Measurements from ENCODE around the gene ACOXL.

DNA sequence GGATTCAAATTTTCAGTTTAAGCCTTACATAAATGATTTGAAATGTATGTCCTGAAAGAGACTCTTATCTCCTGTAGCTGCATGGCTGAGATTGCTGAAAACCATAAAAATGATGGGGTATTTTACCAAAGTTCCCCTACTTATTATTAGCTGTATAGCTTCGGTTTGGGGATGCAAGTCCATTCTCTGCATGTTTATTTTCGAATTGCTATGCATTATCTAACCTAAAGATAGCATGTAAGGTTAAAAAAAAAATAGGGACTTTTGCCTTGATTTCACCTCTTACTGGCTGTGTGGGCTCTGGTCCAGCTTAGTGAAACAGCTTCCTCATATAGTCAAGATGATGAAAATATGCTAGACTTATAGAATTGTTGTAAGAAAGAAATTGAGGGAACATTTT, 14.0 kb upstream of the ACOXL start:
- TF ChIP-seq, protein P1, sequence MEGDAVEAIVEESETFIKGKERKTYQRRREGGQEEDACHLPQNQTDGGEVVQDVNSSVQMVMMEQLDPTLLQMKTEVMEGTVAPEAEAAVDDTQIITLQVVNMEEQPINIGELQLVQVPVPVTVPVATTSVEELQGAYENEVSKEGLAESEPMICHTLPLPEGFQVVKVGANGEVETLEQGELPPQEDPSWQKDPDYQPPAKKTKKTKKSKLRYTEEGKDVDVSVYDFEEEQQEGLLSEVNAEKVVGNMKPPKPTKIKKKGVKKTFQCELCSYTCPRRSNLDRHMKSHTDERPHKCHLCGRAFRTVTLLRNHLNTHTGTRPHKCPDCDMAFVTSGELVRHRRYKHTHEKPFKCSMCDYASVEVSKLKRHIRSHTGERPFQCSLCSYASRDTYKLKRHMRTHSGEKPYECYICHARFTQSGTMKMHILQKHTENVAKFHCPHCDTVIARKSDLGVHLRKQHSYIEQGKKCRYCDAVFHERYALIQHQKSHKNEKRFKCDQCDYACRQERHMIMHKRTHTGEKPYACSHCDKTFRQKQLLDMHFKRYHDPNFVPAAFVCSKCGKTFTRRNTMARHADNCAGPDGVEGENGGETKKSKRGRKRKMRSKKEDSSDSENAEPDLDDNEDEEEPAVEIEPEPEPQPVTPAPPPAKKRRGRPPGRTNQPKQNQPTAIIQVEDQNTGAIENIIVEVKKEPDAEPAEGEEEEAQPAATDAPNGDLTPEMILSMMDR (IDR thresholded peaks at IDR 0.05; ENCODE audit: low read depth, low read length, poor library complexity, severe bottlenecking): no peak
- no peak for TF ChIP-seq EZH2phosphoT487 (IDR thresholded peaks at IDR 0.05; ENCODE audit: borderline replicate concordance, low read length)
